Activated CD4-positive, alpha-beta T cell treated with anti-CD3 and anti-CD28 coated beads for 4 hours (primary cell): ENCODE data around the gene SLC23A1.
A peak's percentile ranks its signal among the peaks of the same experiment; 100 is the strongest.
"Not testable (repeated sequence)": the region's sequence is repeated elsewhere in the genome, so short reads cannot be mapped to it uniquely, and the experiment has no call there.

ENCODE experiments used
- DNase-seq, 2 donors: peaks; one replicate each; pipeline ENCODE4 v3.0.0-alpha.2; 2020

SLC23A1 gene

DNA sequence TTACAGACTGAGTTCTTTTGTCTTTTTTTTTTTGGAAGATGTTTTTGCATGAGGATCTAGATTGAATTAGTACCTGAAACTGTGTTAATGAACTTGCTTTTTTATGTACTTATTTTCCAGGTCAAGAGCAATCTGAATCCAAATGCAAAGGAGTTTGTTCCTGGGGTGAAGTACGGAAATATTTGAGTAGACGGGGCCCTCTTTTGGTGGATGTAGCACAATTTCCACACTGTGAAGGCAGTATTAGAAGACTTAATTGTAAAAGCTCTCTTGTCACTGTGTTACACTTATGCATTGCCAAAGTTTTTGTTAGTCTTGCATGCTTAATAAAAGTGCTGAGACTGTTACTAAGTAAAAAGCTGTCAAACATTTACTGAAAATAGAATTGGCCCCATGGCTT, 14.5 kb downstream of the SLC23A1 start:
- DNase-seq, result no peak

DNA sequence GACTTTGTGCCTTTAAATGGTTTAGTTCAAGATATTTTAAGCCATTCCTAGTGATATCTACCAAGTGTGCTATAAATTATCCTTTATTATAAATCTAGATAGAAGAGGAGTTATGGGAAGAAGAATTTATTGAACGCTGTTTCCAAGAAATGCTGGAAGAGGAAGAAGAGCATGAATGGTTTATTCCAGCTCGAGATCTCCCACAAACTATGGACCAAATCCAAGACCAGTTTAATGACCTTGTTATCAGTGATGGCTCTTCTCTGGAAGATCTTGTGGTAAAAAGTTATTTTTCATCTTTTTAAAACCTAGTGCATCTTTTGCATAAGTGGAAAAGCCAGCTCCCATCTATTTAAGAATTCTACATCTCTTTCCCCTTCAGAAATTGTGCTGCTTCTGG, 18.6 kb downstream of the SLC23A1 start:
- no peak for DNase-seq

DNA sequence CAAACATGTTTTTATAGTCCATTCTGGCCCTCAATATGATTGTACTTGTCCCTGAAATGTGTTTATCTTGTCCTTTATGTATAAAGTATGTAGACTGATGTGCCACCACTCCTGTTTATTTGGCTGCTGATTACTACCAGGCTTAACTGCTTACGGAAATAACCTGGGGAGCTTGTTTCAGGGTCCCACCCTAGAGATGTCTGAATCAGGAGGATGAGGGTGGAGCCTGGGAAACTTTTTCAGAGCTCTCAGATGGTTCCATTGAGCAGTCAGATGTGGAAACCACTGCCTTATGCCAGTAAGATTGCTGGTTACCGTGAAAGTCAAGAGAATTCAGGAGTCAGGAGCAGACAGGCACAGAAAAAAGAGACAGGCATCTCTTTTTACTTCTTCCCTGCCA, 19.2 kb downstream of the SLC23A1 start:
- no peak for DNase-seq

DNA sequence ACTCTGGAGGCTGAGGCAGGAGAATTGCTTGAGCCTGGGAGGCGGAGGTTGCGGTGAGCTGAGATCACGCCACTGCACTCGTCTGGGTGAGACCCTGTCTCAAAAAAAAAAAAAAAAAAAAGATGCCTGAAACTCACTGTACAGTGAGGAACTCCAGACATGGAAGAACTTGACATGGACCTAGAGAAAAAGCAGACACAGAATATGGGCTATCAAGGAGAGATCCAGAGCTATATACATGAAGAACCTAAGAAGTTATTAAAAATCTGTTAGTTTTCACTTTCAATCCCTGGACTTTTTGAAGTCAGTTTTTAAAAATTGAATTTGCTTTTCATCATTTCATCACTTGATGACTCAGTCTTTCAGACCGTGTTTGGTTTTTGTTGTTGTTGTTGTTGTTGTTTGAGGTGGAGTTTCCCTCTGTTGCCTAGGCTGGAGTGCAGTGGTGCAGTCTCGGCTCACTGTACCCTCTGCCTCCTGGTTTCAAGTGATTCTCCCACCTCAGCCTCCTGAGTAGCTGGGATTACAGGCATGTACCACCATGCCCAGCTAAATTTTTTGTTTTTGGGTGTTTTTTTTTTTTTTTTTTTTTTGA, 21.2 kb downstream of the SLC23A1 start:
- DNase-seq, result no peak

DNA sequence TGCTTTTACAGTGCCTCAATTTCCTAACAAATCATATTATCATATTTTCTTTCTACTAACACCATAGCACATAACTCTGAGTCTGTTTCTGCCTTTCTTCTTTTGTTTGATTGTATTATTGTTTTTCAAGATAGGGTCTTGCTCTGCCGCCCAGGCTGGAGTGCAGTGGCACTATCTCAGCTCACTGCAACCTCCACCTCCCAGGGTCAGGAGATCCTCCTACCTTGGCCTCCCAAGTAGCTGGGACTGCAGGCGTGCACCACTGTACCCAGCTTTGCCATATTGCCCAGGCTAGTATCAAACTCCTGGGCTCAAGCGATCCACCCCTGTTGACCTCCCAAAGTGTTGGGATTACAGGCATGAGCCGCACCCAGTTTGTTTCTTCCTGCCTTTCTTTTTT, 22.7 kb downstream of the SLC23A1 start:
- no peak for DNase-seq

DNA sequence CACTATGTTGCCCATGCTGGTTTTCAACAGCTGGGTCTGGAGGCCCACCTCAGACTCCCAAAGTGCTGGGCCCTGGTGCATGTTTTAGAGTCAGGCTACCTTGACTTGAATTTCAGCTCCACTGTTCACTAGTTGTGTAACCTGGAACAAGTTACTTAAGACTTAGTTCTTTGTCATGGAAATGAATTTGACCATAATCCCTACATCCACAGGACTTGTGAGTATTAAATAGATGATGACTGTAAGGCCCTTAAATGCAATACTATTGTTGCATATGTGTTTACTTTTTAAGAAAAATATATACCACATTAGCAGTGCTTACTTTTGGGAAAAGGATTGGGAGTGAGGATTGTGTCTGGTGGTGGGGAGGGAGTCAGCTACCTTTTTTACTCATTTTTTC, 25.0 kb downstream of the SLC23A1 start:
- no peak for DNase-seq

DNA sequence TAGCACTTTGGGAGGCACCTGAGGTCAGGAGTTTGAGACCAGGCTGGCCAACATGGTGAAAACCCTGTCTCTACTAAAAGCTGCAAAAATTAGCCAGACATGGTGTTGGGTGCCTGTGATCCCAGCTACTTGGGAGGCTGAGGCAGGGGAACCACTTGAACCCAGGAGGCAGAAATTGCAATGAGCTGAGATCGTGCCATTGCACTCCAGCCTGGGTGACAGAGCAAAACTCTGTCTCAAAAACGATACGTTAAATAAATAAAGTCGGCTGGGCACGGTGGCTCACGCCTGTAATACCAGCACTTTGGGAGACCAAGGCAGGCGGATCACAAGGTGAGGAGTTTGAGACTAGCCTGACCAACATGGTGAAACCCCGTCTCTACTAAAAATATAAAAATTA, 27.2 kb downstream of the SLC23A1 start:
- not testable (repeated sequence) for DNase-seq

DNA sequence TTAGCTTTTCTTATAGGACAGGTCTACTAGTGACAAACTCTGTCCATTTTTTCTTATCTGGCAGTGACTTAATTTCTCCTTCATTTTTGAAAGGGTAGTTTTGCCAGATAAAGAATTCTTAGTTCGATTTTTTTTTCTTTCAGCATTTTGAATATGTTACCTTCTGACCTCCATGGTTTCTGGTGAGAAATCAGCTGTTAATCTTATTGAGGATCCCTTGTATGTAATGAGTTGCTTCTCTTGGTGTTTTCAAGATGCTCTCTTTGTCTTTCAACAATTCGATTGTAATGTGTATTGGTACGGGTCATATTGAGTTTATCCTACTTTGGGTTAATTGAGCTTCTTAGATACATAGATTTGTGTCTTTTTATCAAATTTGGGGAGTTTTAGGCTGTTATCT, 28.9 kb downstream of the SLC23A1 start:
- no peak for DNase-seq

DNA sequence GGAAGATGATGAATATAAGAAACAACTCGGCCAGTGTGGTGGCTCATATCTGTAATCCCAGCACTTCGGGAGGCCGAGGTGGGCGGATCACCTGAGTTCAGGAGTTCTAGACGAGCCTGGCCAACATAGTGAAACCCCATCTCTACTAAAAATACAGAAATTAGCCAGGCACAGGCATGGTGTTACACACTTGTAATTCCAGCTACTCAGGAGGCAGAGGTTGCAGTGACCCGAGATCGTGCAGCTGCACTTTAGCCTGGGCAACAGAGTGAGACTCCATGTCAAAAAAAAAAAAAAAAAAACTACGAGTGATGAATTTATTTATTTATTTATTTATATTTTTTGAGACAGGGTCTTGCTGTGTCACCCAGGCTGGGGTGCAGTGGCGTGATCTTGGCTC, 35.2 kb downstream of the SLC23A1 start:
- not testable (repeated sequence) for DNase-seq

DNA sequence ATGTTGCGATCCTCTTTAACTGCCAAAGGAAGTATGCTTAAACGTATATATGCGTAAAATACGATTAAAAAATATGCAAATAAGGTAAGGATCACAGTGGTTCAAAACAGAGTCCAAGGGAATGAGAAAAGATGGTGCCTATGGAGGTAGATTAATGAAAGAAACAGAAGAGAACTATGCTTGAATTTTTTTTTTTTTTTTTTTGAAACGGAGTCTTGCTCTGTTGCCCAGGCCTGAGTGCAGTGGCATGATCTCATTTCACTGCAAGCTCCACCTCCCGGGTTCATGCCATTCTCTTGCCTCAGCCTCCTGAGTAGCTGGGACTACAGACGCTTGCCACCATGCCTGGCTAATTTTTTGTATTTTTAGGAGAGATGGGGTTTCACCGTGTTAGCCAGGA, 37.7 kb downstream of the SLC23A1 start:
- not testable (repeated sequence) for DNase-seq

DNA sequence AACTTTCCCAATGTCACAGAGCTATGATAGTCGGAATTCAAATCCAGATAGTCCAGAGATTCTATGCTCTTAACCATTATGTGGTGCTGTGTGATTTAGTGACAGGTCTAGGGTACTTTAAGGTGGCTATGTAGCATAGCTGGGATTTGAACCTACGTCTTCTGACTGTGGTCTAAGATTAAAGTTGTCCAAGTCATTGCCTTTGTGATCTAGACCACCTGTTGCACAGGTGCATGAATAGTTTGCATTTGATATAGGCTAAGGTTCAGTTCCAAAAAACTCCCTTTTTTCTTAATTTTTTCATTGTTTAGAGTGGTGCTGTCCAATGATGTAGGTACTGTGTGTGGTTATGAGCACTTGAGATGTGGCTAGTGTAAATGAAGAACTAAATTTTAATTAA, 38.9 kb downstream of the SLC23A1 start:
- DNase-seq, result no peak

DNA sequence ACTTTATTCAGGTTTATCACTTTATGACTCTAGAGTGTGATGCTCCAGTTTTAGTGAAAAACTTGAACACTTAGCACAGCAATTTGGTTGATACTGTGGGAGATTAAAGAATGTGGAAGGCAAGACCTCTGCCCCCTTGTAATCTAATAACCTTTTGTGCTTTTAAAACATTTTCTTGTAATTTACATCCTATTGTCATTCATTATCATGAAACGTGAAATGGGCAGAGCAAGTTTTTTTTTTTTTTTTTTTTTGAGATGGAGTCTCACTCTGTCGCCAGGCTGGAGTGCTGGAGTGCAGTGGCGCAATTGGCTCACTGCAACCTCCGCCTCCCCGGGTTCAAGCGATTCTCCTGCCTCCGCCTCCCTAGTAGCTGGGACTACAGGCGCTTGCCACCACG, 39.6 kb downstream of the SLC23A1 start:
- no peak for DNase-seq

DNA sequence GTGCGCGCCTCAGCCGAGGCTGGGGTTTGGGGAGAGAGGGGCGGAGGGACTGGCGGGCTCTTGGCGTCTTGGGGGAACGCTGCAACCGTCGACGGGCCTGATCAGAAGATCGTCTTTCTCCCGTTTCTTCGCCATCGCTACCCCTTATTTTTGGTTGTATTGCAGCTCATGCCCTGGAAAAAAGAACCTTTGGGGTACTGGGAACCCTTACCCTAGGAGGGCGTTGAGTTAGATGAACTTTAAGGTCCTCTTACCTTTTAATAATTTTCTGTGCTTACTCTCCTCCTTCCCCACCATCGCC, 40.7 kb downstream of the SLC23A1 start:
- peak in 1 of 2 donors; percentile 79 for DNase-seq

DNA sequence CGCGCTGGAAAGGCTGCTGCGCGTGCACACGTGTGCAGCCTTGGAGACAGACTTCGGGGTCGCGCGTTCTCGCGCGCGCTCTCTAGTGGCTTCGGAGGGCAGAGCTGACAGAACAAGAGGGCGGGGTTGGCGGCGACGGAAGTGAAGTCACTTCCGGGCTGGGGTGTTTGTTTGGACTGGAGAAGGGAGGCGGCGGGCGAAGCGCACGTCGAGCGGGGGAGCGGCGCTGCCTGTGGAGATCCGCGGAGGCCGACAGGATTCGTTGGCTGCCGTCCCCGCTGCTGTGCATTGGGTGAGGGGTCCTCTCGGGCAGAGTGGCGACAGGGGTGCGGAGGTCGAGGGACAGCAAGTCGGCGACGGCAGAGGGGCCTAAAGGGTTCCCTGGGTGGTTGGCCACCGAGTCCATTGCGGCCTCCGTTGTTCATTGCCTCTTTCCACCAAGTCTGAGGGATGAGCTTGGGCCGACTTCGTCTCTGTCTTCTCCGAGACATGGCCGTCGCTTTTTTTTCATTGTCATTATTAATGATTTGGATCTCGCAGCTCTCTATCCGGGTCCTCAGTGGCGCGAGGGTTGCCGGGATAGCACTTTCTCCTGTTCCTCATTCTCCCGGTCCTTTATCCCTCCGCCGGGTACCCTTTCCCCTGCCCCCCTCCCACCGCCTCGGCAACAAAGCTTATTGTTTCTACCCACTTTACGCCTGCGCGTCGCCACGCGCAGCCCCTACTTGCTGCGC, 41.2 kb downstream of the SLC23A1 start, which contains the start of gene PAIP2:
Gene PAIP2 (plus strand): TSS at position 166 of the 734 bp plus-strand sequence. CDS start 21,931 bp downstream, outside the sequence.
- DNase-seq, result peak; percentile 95 to 97

DNA sequence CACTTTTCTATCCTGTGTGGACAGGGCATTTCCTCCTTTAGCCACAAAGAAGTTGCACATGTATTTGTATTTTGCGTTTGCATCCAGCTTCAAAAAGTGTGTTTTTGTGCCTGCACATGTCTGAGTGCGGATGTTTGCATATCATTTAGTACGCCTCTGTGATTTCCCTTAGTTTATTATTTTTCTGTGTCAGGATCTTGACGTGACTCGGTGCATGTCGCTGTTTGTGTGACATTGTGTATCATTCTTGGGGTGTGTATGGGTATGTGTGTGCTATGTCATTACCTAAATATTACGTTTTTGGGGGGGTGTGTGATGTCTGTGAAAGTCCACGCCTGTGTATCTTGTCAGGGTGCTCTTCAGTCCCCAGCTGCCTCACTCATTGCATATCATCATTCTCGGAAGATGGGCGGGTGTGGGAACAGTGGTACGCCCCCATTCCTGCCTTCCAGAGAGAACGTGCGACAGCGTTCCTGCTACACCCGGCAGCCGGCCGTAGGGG, 41.9 kb downstream of the SLC23A1 start:
- no peak for DNase-seq

DNA sequence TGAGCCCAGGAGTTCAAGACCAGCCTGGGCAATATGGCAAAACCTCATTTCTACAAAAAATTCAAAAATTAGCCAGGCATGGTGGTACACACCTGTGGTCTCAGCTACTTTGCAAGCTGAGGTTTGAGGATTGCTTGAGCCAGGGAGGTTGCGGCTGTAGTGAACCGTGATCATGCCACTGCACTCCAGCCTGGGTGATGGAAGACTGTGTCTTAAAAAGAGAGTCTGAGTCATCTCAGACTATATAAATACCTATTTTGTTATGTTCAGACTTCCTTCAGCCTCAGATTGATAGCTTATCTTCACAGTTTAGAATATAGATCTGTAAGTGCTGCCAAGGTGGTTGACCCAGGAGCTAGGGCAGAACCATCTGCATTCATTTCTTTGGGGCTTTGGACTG, 43.0 kb downstream of the SLC23A1 start:
- DNase-seq, result no peak

DNA sequence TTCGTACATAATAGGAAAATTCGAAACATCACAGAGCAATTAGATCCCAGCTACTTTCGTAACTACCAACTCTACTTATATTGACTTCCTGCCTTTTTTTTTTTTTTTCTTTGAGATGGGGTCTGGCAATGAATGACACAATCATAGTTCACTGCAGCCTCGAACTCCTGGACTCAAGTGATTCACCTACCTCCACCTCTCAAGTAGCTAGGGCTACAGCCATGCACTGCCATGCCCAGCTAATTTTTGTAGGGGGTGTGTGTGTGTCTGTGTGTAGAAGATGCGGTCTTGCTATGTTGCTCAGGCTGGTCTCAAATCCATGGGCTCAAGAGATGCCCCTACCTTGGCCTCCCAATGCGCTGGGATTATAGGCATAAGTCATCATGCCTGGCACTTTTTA, 47.3 kb downstream of the SLC23A1 start:
- DNase-seq, result no peak
